H1 (cell line): Measurements from ENCODE around the gene FBXW8. TPM values are rescaled to one million over a fixed set of nuclear protein-coding genes. Genes with fewer than 3 reads are reported as not detected.

Experiments used
- CREB1 ChIP-seq: IDR thresholded peaks from 2 replicates; pipeline ENCODE4 v1.6.1; 2012; ENCODE audit warnings: inconsistent platforms
- GTF2F1 ChIP-seq: IDR thresholded peaks from 2 replicates; pipeline ENCODE4 v1.6.1; 2012; ENCODE audit warnings: low read depth, low read length, improper control_type of control experiment, borderline replicate concordance
- RNF2 ChIP-seq: fragments of 200-900, 300-1000 bp; sonication (generic); IDR thresholded peaks from 2 replicates; pipeline ENCODE4 v1.7.1; 2016; ENCODE audit warnings: borderline replicate concordance, low read depth, mild to moderate bottlenecking, antibody characterized with exemption, low read length; ENCODE audit not compliant: poor library complexity, severe bottlenecking; ENCODE audit errors: missing control alignments
- polyA plus RNA-seq, 7 experiments: library from polyadenylated mRNA; depleted of rRNA in 3 of 7; stranded (reverse) in 5 of 7; unstranded in 2 of 7; fragments of >200 nt in 5 of 7; fragments of 200-250 nt in 2 of 7; gene quantifications; 1 replicate in 5 of 7; 2 replicates in 1 of 7; 4 replicates in 1 of 7; pipeline versions ENCODE4 v1.2.1 to v1.2.3, GENCODE V29; 2011 to 2013; ENCODE audit warnings: missing spikeins in 2 of 7, mixed read lengths in 2 of 7
- total RNA-seq: library from RNA; stranded (reverse); fragmentation: NEBNext Ultra II Directional; extraction: Animal tissue kit (Norgen Biotek cat#: 25700); gene quantifications from 2 replicates; pipeline ENCODE4 v1.2.1, GENCODE V29; 2021

FBXW8 gene
- total and polyA plus RNA-seq, 2 of the 8 experiments (the other 6 are each of a cell fraction or from before 2014, with no cell fraction given) = 15.8 to 16.0 TPM

DNA sequence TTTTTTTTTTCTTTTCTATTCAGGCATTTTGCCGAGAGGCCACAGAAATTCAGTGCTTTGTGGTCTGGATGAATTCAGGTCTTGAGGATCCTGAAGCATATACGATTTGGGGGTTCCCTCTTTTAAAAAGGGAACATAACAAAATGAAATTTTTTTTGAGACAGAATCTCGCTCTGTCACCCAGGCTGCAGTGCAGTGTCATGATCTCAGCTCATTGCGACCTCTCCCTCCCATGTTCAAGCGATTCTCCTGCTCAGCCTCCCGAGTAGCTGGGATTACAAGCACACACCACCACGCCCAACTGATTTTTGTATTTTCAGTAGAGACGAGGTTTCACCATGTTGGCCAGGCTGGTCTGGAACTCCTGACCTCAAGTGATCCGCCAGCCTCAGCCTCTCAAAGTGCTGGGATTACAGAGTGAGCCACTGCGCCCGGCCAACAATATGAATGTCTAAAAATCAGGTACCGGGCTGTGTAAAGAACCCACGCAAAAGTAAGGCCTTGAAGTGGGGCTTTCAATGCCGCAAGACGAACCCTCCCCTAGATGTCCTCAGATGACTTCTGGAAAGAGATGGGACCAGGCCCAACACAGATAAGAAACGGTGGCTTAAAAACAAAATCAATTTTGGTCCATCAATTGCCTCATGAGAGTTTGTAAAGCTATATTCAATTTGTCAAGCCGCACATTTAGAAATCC, 158.5 kb downstream of the FBXW8 start (continued):
- no peak for TF ChIP-seq RNF2
- TF ChIP-seq GTF2F1 = no peak
- no peak for TF ChIP-seq CREB1
